ENCODE results near the gene ATP9B.

ATP9B gene

DNA sequence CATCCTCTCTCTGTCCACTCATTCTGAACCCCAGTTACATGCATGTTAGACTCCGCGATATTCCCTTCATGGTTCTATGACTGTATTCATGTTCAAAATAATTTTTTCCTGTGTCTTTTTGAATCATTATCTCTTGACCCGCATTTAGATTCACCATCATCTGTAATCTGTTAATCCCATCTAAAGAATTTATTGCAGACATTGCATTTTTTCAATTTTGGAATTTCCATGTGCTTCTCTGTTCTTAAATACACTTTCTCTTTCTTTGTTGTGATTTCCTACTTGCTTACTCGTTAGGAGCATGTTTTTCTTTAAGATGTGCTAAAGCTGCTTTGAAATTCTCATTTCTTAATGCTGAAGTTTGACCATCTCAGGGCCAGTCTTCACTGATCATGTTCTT is 122.2 kb downstream of the ATP9B start:
- TF ChIP-seq, protein P1, sequence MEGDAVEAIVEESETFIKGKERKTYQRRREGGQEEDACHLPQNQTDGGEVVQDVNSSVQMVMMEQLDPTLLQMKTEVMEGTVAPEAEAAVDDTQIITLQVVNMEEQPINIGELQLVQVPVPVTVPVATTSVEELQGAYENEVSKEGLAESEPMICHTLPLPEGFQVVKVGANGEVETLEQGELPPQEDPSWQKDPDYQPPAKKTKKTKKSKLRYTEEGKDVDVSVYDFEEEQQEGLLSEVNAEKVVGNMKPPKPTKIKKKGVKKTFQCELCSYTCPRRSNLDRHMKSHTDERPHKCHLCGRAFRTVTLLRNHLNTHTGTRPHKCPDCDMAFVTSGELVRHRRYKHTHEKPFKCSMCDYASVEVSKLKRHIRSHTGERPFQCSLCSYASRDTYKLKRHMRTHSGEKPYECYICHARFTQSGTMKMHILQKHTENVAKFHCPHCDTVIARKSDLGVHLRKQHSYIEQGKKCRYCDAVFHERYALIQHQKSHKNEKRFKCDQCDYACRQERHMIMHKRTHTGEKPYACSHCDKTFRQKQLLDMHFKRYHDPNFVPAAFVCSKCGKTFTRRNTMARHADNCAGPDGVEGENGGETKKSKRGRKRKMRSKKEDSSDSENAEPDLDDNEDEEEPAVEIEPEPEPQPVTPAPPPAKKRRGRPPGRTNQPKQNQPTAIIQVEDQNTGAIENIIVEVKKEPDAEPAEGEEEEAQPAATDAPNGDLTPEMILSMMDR (IDR thresholded peaks at IDR 0.05; ENCODE audit: insufficient read depth, low read depth, low read length, missing control alignments), result no peak
- DNase-seq (ENCODE audit: low read depth), result no peak
- no peak overlapping the region for H3K4me3 ChIP-seq (ENCODE audit: low read length)

DNA sequence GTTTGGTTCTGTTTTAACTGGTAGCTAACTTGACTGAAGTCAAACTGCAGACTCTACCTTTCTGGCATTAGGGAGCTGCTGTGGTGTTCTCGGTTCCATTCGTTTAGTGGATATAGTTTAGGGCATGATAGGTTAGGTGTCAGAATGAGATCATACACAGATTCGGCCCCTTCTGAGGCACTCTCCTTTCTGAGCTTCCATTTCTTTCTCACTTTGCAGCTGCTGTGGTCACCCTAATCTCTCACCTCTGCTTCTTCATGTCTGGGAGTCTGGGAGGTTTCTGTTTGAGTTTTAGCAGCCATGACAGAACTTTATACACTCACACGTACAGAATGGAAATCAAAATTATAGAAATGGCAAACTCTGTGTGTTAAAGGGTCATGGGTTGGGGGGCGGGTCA is 122.8 kb downstream of the ATP9B start:
- no peak overlapping the region for H3K4me3 ChIP-seq (ENCODE audit: low read length)
- DNase-seq (ENCODE audit: low read depth), result no peak
- TF ChIP-seq, protein P1 (IDR thresholded peaks at IDR 0.05; ENCODE audit: insufficient read depth, low read depth, low read length, missing control alignments), result no peak

DNA sequence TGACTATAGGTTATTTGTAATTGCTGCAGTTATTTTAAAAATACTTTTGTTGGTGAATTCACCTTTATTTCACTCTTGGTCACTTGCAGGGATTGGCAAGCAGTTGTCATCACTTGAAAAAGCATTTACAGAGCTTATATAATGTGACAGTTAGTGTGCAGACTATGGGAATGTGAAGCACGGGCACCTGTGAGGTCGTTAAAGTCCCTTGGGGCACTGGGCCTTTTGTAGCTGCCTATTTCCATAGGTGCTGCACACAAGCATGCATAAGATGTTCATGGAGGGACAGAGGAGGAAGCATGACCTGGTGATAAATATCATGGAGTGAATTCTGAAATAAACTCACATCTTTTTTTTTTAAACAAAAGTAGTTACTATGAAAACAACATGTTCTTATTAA is 124.6 kb downstream of the ATP9B start:
- TF ChIP-seq, protein P1 (IDR thresholded peaks at IDR 0.05; ENCODE audit: insufficient read depth, low read depth, low read length, missing control alignments), result no peak
- DNase-seq (ENCODE audit: low read depth), result no peak
- no peak overlapping the region for H3K4me3 ChIP-seq (ENCODE audit: low read length)

DNA sequence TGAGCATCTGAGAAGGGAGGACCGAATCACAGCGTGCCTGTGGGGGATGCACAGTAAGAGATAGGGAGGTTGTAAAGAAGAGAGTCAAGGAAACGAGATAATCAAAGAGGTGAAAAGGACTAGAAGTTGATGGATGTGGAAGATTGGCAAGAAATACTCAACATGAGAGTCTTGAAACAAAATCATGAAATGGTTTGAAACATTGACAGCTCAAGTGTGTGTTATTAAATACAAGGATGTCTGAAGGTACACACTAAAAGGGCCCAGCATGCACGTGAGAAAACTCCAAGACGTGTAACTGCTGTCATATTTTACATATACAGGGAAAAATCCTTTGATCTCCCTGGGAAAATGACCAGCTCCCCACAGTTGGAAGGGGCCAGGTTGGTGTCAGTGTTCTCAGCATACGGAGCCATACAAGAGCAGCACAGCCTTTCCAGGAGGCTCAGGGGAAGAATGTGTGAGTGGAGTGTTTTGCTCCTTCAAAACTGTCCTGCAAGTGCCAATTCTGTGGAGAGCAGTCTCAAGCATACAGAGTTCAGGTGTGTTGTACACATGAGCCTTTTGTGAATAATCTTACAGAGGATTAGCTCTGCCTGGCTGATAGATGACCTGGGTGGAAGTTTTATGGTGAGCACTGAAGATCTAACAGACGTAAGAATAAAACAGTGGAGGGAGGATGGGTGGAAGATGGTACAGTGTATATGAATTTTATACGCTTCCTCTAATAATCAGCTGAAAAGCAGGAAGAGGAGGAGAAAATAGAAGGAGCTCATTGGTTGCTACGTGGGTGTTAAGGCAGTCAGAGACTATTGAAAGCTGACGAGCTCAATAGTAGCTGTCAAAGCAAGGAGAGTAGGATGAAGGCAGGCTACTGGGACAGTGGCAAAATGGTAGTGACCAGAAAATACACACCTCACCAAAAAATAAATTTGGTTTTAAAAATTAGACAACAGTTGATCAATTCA is 126.8 kb downstream of the ATP9B start:
- no peak overlapping the region for H3K4me3 ChIP-seq (ENCODE audit: low read length)
- TF ChIP-seq, protein P1 (IDR thresholded peaks at IDR 0.05; ENCODE audit: insufficient read depth, low read depth, low read length, missing control alignments), result no peak
- DNase-seq (ENCODE audit: low read depth), result no peak

DNA sequence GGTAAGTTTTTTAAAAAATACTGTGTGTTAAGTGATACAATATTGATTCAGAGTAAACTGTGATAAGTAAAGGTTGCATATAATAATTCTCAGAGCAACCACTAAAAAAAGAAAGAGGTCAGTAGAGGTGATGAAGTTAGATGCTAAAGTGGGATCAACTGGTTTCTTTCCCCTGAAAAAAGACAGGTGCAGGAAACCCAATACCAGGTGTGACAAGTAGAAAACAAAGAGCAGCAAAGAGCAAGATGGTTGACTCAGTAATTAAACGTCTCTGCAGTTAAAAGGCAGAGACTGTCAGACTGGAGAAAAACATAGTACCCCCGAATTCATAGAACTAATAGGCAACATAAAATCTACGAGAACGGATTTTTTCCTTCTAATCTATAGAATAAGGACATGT is 128.3 kb downstream of the ATP9B start:
- TF ChIP-seq, protein P1 (IDR thresholded peaks at IDR 0.05; ENCODE audit: insufficient read depth, low read depth, low read length, missing control alignments), result no peak
- H3K4me3 ChIP-seq (ENCODE audit: low read length), result no peak overlapping the region
- no peak for DNase-seq (ENCODE audit: low read depth)

DNA sequence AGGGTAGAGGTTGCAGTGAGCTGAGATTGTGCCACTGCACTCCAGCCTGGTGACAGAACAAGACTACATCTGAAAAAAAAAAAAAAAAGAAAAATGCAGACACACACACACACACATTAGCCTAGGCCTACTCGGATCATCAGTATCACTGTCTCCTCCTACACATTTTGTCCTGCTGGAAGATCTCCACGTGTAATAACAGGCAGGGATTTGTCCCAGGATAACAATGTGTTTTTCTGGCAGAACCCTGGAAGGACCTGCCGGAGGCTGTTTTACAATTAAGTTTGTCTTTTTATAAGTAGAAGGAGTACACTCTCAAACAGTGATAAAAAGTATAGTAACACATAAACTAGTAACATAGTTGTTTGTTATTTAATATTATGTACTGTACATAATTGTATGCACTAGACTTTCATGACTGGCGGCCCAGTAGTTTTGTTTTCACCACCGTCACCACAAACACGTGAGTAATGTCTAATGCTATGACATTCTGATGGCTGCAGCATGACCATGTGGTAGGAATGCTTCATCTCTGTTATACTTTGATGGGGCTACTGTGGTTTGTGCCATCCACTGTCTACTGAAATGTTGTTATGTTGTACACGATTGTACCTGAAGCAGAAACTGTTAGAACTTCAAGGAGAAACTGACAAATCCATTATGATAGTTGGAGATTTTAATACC is 130.6 kb downstream of the ATP9B start:
- H3K4me3 ChIP-seq (ENCODE audit: low read length), result no peak overlapping the region
- TF ChIP-seq, protein P1 (IDR thresholded peaks at IDR 0.05; ENCODE audit: insufficient read depth, low read depth, low read length, missing control alignments), result peak; percentile 37
- peak; percentile 72 for DNase-seq (ENCODE audit: low read depth)

Measured in epithelial cell of esophagus (primary cell).